PFSK-1 (cell line): ENCODE results near the gene LENG8.

Experiments
- FOXP2 ChIP-seq: optimal IDR thresholded peaks from 2 replicates; pipeline ENCODE3; 2011; ENCODE audit warnings: borderline replicate concordance, control low read depth, inconsistent platforms; ENCODE audit not compliant: insufficient read depth; ENCODE audit errors: extremely low read length, extremely low read depth
- POLR2AphosphoS5 ChIP-seq: IDR thresholded peaks from 2 replicates; pipeline ENCODE4 v1.6.1; 2012; ENCODE audit warnings: low read depth, mild to moderate bottlenecking, control low read depth, low read length, moderate library complexity
- REST ChIP-seq, 2 experiments: IDR thresholded peaks; 2 replicates each; pipeline versions ENCODE4 v1.6.1 to v1.8.0; 2011 to 2012; ENCODE audit warnings: low read depth in 2 of 2, low read length in 2 of 2, control low read depth in 1 of 2, inconsistent platforms in 1 of 2, mild to moderate bottlenecking in 1 of 2, moderate library complexity in 1 of 2; ENCODE audit not compliant: insufficient read depth in 1 of 2
- SIN3A ChIP-seq: IDR thresholded peaks from 2 replicates; pipeline ENCODE4 v1.6.1; 2012; ENCODE audit warnings: mild to moderate bottlenecking, low read length, moderate library complexity, borderline replicate concordance; ENCODE audit not compliant: insufficient read depth

DNA sequence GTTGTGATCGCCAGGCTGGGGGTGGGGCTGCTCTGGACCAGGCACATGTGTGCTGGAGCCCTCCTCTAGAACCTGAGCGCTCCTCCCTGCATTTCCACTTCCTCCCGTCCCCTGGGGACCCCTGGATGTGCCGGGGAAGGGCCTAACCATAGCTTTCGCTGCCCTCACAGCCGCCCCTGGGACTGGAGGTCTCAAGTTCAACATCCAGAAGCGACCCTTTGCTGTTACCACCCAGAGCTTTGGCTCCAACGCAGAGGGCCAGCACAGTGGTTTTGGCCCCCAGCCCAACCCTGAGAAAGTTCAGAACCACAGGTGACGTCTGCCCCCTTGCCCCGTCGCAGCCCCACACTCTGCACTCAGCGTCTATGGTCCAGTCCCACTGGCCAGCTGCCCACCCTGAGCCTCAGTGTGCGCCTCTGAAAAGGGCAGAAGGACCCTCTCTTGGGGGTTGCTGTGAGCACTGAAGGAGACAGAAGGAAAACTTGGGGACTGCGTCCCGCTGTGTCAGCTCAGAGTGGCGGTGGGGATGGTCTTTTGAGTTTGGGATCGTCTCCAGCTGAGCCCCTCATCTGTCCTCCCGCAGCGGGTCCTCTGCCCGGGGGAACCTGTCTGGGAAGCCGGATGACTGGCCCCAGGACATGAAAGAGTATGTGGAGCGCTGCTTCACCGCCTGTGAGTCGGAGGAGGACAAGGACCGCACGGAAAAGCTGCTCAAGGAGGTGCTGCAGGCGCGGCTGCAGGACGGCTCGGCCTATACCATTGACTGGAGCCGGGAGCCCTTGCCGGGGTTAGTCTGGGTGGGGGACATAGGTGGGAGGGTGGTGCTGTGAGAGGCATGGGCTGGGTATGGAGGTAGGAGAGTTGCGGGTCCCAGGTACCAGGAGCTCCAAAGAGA lies 6.0 kb downstream of the LENG8 start:
- TF ChIP-seq SIN3A (no peak), POLR2AphosphoS5 (no peak), FOXP2 (no peak), REST (IDR thresholded peaks at IDR 0.05; ENCODE audit: insufficient read depth in 1 of 2, low read depth in 2 of 2, low read length in 2 of 2) (no peak)
